Ishikawa (cell line): ENCODE results near the gene MACC1.

Experiments used
- FOXM1 ChIP-seq: IDR thresholded peaks from 2 replicates; pipeline ENCODE4 v1.6.1; 2012; ENCODE audit warnings: low read depth, borderline replicate concordance
- RAD21 ChIP-seq: IDR thresholded peaks from 2 replicates; pipeline ENCODE4 v1.6.1; 2012; ENCODE audit warnings: low read depth
- TAF1 ChIP-seq: IDR thresholded peaks from 2 replicates; pipeline ENCODE4 v1.6.1; 2012; ENCODE audit warnings: low read depth, mild to moderate bottlenecking
- YY1 ChIP-seq: IDR thresholded peaks from 2 replicates; pipeline ENCODE4 v1.6.1; 2012; ENCODE audit warnings: low read depth
- TF ChIP-seq, protein P1 (sequence below): IDR thresholded peaks from 2 replicates; pipeline ENCODE4 v1.6.1; 2012
- TF ChIP-seq, protein P2 (sequence below): IDR thresholded peaks from 2 replicates; pipeline ENCODE4 v1.6.1; 2012; ENCODE audit warnings: low read depth, mild to moderate bottlenecking

DNA sequence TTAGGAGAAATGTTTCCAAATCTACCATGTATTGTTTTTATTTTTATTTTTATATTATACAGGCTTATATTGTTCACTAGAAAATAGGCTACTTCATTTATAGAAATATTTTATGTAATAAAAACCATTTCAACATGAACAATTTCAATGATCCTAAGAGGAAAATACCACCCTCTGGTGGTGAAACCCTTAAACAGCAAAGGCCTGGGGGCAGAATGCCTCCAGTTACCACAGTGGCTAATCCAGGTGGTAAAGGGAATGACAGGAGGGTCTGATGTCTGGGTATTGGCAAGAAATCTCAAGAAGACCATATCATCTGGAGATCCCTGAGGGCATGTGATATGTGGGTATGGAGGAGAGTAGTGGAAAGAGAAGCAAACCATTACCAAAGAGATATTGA is 19.3 kb downstream of the MACC1 start:
- TF ChIP-seq, protein P1, sequence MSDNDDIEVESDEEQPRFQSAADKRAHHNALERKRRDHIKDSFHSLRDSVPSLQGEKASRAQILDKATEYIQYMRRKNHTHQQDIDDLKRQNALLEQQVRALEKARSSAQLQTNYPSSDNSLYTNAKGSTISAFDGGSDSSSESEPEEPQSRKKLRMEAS = no peak
- TF ChIP-seq, protein P2, sequence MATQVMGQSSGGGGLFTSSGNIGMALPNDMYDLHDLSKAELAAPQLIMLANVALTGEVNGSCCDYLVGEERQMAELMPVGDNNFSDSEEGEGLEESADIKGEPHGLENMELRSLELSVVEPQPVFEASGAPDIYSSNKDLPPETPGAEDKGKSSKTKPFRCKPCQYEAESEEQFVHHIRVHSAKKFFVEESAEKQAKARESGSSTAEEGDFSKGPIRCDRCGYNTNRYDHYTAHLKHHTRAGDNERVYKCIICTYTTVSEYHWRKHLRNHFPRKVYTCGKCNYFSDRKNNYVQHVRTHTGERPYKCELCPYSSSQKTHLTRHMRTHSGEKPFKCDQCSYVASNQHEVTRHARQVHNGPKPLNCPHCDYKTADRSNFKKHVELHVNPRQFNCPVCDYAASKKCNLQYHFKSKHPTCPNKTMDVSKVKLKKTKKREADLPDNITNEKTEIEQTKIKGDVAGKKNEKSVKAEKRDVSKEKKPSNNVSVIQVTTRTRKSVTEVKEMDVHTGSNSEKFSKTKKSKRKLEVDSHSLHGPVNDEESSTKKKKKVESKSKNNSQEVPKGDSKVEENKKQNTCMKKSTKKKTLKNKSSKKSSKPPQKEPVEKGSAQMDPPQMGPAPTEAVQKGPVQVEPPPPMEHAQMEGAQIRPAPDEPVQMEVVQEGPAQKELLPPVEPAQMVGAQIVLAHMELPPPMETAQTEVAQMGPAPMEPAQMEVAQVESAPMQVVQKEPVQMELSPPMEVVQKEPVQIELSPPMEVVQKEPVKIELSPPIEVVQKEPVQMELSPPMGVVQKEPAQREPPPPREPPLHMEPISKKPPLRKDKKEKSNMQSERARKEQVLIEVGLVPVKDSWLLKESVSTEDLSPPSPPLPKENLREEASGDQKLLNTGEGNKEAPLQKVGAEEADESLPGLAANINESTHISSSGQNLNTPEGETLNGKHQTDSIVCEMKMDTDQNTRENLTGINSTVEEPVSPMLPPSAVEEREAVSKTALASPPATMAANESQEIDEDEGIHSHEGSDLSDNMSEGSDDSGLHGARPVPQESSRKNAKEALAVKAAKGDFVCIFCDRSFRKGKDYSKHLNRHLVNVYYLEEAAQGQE = no peak
- TF ChIP-seq YY1 (no peak), TAF1 (no peak), RAD21 (no peak; the same call in 1 of the 2 replicates), FOXM1 (no peak)
